ENCODE measurements around the gene ADAP1. TPM values are rescaled to one million over a fixed set of nuclear protein-coding genes. Genes with fewer than 3 reads are reported as not detected.
A peak's percentile ranks its signal among the peaks of the same experiment; 100 is the strongest.

The ADAP1 gene
- total and polyA plus RNA-seq, 2 donors from 2014 or later = 36.4 to 48.2 TPM

GRCh38 chr7:985127-985416, 30.6 kb upstream of the ADAP1 start:
- Histone ChIP-seq H3K9me3 (ENCODE audit: control insufficient read depth in 2 of 3, insufficient read depth in 1 of 3, low read length in 3 of 3) (no peaks in the 10 kb centered on the region), H3K4me1 (ENCODE audit: control insufficient read depth in 2 of 3, insufficient read depth in 2 of 3, low read depth in 1 of 3, low read length in 3 of 3) (peaks cover 0 to 3% (median 0%) of the 10 kb centered on the region in 3 donors), H3K9ac (ENCODE audit: low read length in 3 of 3) (no peak overlapping the region), H3K36me3 (ENCODE audit: control insufficient read depth in 2 of 3, insufficient read depth in 3 of 3, low read length in 3 of 3) (no peaks in the 10 kb centered on the region), H3K4me3 (ENCODE audit: low read length in 3 of 3) (no peak overlapping the region), H3K27me3 (ENCODE audit: control insufficient read depth, insufficient read depth, low read length) (no peaks in the 10 kb centered on the region), H3K27ac (ENCODE audit: low read depth in 2 of 2, low read length in 2 of 2) (no peak overlapping the region)
- no peak for TF ChIP-seq CTCF (IDR thresholded peaks at IDR 0.05; ENCODE audit: borderline replicate concordance, extremely low read depth, insufficient read depth)
- peak in 1 of 5 donors; percentile 47 for DNase-seq
- FAIRE-seq = no peak
- intact Hi-C loops (cut with DNase I) = no loop called here

GRCh38 chr7:984361-985126, 30.1 kb upstream of the ADAP1 start:
- TF ChIP-seq CTCF (IDR thresholded peaks at IDR 0.05; ENCODE audit: borderline replicate concordance, extremely low read depth, insufficient read depth) = no peak
- Histone ChIP-seq H3K4me1 (ENCODE audit: control insufficient read depth in 2 of 3, insufficient read depth in 2 of 3, low read depth in 1 of 3, low read length in 3 of 3) (peaks cover 0 to 3% (median 0%) of the 10 kb centered on the region in 3 donors), H3K9ac (ENCODE audit: low read length in 3 of 3) (no peak overlapping the region), H3K9me3 (ENCODE audit: control insufficient read depth in 2 of 3, insufficient read depth in 1 of 3, low read length in 3 of 3) (no peaks in the 10 kb centered on the region), H3K4me3 (ENCODE audit: low read length in 3 of 3) (no peak overlapping the region), H3K27me3 (ENCODE audit: control insufficient read depth, insufficient read depth, low read length) (no peaks in the 10 kb centered on the region), H3K27ac (ENCODE audit: low read depth in 2 of 2, low read length in 2 of 2) (no peak overlapping the region), H3K36me3 (ENCODE audit: control insufficient read depth in 2 of 3, insufficient read depth in 3 of 3, low read length in 3 of 3) (no peaks in the 10 kb centered on the region)
- DNase-seq = peak in 1 of 5 donors; percentile 50
- intact Hi-C loops (cut with DNase I) = no loop called here
- FAIRE-seq = no peak

- Histone ChIP-seq H3K27ac (ENCODE audit: low read depth in 2 of 2, low read length in 2 of 2) (no peak overlapping the region), H3K36me3 (ENCODE audit: control insufficient read depth in 2 of 3, insufficient read depth in 3 of 3, low read length in 3 of 3) (no peaks in the 10 kb centered on the region), H3K9ac (ENCODE audit: low read length in 3 of 3) (no peak overlapping the region), H3K27me3 (ENCODE audit: control insufficient read depth, insufficient read depth, low read length) (no peaks in the 10 kb centered on the region), H3K4me3 (ENCODE audit: low read length in 3 of 3) (no peak overlapping the region), H3K4me1 (ENCODE audit: control insufficient read depth in 2 of 3, insufficient read depth in 2 of 3, low read depth in 1 of 3, low read length in 3 of 3) (peaks cover 0 to 4% (median 0%) of the 10 kb centered on the region in 3 donors), H3K9me3 (ENCODE audit: control insufficient read depth in 2 of 3, insufficient read depth in 1 of 3, low read length in 3 of 3) (no peaks in the 10 kb centered on the region)
- FAIRE-seq (no peak), DNase-seq (peak in 1 of 5 donors; percentile 50)
- TF ChIP-seq CTCF (IDR thresholded peaks at IDR 0.05; ENCODE audit: borderline replicate concordance, extremely low read depth, insufficient read depth) = no peak
- intact Hi-C loops (cut with DNase I) = no loop called here
These were observed 29.2 kb upstream of the ADAP1 start for GRCh38 chr7:983616-984071.
